HG02852 (cell line): ENCODE measurements around the gene ACVR2A.

ENCODE experiments used
- ATAC-seq: cut with Tn5 transposase; IDR thresholded peaks from one replicate; pipeline ENCODE4 v1.9.1; 2021; ENCODE audit warnings: mild to moderate bottlenecking, moderate library complexity; ENCODE audit not compliant: unreplicated experiment

The ACVR2A gene

DNA sequence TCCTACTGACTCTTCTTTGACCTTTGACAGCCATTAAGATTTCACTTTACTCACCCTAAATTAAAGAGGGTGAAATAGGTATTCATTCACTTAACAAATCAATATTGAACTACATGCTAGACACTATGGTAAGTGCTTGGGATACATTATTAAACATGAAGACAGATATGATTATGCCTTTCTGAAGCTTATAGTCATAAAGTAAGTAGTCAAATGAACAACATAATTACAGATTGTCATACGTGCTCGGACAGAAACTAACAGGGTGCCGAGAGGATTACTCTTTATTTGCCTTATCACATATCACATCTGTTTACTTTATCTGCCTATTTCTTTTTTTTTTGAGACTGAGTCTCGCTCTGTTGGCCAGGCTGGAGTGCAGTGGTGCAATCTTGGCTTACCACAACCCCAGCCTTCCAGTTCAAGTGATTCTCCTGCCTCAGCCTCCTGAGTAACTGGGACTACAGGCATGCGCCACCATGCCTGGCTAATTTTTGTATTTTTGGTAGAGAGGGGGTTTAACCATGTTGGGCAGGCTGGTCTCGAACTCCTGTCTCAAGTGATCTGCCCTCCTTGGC is 9.8 kb downstream of the ACVR2A start:
- no peak for ATAC-seq

DNA sequence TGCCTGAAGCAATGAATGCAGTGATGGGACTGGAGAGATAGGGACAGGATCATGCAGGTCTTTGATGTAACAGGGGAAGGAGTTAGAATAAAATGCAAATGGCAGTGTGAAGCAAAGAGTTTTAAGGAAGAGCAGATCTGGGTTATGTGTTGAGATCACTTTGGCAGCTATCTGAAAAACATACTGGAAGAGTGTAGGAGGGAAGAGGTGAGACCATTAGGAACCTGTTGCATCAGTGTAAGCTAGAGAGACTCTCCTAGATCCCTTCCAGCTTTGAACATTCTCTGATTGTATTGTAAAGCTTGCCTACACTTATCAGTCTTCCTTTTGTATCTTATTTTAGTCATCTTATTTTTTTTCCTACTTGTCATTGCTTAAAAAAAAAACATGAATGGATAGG is 10.5 kb downstream of the ACVR2A start:
- no peak for ATAC-seq

DNA sequence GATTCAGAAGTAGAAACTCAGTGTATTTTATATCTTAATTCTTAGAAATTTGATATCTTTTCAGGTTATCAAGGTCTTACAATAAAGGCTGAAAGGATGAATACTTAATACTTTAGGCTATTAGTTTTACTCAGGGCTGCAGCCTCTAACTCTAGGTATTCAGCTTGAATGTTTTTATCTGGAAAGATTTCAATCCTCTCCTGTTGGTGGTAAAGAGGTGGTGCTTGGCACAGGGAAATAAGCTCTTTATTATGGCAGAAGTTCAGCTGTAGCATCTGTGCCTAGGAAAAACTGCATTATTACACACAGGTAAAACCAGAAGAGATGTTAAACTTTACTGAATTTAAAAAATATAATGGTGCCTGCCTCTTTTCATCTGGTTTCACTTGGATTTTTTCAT is 11.1 kb downstream of the ACVR2A start:
- no peak for ATAC-seq

DNA sequence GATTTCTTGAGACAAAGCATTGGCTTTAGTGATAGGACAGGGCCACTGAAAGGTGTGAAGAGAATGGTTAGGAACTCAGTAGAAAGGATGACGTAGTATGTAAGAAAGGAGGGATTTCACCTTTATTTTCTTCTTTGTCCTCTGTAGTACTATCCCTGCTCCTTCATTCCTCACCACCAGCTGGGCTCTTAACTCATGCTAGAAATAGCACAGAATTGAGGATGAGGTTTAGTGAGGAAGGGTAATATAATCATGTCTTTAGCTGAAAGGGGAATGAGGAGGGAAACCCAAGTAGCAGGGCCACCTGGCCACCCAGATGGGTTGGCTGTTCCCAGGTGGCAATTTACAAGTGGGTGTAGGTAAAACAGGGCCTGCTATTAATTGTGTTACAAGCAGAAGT is 15.2 kb downstream of the ACVR2A start:
- no peak for ATAC-seq

DNA sequence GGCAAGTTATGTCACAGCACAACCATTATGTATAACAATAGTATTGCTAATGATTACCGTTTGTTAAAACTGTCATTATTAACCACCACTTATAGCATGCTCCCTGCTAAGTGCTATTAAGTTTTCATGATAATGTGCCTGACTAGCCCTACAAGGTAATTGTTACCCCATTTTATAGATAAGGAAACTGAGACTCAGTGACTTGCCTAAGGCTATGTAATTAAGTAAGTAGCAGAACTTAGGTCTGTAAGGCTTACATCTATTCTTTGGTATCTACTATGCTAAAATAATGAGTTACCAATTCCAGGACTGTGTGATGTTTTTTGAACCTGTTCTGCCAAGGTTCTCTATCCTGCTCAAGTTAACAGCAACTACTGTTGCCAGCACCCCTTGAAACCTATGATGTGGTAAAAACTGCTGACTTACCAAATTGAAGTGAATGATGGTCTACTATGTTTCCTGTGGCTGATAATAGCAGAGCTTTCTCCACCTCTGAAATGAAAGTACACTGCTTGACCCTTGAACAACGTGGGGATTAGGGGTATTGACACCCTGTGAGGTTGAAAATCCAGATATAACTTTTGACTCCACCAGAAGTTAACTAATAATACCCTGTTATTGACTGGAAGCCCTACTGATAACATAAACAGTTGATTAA is 18.2 kb downstream of the ACVR2A start:
- ATAC-seq: no peak

DNA sequence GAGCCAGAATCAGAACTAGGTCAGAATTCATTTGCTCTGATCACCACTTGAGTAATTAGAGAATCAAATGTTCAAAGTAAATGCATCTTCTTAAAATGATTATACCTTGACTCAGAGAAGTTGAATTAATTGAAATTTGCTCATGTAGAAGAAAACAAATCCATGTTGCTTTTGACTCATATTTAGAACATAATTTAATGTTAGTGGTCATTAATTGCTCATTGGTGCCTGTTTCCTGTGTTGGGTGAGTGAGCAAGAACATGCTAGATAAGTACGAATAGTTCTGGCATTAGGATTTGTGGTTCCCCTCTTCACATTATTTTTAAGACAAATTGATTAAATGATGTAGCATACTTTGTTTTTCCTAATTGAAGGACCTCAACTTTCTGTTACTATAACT is 19.0 kb downstream of the ACVR2A start:
- ATAC-seq: no peak

DNA sequence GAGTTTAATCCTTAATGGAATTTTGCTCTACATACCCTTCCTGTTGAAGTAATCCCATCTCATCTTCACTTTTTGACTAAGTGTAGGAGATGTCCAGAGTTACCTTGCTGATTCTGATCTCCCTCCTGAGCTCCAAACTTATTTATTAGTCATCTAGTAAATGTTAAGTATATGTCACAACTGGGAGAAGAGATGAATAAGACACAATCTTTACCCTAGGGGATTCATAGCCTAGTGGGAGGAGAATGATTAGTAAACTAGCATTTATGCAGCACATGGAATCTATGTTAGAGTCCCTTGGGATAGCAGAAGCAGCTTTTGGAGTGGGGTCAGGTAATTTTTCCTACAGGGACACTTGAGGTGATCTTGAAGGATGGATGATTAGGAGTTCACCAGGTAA is 20.7 kb downstream of the ACVR2A start:
- no peak for ATAC-seq

DNA sequence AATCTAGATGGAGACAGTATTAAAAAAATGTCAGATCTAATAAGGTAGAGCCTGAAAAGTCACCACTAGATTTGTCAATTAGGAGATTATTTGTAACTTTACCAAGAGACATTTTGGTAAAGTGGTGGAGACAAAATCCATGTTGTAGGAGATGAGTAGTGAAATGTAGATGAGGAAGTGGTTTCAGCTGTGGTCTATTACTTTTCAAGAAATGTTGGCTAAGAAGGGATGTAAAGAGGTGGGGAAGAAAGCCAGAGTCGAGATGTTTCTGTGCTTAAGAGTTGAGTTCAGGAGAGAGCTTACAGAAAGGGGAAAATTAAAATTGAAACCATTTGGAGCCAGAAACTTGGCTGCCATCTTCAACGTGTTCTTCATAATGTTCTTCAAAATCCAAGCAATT is 22.2 kb downstream of the ACVR2A start:
- no peak for ATAC-seq

DNA sequence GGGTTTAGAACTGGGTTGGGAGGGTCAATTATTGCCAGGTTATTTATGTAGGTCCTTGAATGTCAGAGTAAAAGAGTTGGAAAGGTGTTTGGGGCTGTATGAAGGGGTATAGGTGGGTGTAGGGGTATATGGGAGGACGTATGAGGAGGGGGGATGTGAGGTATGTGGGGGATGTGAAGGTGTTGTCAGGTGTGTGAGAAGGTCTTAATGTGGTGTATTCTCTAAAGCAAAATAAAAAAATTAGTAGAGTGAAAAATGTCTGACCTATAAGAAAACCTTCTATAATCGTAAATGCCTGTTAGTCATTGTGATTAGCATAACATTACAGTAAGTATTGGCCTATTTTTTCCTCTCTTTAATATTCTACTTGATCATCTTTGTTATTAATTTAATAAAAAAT is 25.1 kb downstream of the ACVR2A start:
- ATAC-seq: no peak

DNA sequence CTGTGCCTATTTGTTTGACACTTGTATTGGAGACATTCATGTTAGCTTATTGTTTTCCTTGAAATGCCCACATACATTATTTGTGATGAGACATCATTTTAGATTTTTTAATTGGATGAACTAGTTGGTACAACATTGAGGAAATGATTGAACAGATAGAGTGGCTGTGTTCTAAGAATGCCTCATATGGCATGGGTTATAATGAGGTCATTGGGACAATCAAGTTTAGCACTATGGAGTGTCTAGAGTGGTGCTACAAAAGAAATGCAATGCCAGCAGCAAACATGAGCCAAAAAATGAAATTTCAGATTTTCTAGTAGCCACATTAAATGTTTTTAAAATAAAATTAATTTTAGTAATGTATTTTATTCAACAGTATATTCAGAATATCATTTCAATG is 28.1 kb downstream of the ACVR2A start:
- no peak for ATAC-seq

DNA sequence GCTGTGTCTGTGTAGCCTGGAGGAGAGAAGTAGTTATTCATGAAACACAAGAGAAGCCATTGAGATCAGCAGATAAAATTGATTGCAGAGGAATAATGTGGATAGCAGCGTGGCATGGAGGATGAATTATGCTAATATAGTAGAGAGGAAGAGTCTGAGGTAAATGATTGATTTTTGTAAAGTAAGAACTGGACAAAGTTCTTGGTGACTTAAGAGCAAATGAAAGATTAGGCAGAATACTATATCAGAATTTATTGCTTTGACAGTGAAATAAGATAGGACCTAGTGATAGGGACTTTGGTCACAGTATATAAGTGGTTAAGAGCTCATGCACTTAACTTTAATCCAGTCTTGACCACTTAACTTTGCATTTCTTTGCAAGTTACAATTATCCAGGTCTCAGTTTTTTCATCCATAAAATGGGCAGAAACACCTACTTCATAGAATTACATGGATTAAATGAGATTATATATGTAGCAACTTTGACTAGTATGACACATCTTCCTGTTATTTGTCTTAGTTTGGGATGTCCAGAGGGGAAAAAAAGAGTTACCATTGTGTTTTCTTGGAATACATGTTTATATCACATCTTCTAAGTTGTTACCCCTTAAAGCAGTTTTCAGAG is 29.1 kb downstream of the ACVR2A start:
- no peak for ATAC-seq

DNA sequence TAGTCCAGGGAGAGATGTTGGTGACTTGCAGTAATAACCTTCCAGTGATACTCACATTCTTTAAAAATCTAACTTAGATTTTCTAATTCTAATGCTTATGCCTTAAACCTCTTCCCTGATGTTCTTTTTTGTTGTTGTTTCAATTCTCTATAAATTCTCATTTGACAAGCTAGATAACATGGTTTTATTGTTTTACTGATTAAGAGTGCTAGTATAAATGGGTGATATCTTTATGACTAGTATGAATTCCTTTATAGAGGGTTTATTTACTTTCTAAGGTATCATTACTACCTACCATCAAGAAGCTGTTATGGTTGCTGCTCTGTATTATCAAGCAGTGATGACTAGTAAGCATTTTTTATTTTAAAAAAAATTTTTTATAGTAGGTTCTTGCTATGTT is 35.0 kb downstream of the ACVR2A start:
- no peak for ATAC-seq

DNA sequence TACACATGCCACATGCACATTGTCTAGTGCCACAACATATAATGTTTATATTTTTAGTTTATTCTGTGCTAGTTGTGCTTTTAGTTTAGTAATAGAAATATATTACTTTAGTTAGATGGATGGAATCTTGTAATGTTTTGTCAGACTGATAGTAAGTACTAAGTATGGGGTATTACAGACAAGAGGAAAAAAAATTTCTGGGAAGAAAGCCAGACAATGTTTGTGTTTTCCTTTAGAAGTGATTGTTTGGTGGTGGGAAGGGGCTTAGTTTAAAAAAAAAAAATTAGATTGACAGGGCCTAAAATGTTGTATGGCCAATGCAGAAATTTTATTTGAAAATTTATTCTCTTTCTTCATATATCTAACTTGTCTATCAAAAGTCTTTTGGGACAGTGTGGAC is 37.8 kb downstream of the ACVR2A start:
- no peak for ATAC-seq

DNA sequence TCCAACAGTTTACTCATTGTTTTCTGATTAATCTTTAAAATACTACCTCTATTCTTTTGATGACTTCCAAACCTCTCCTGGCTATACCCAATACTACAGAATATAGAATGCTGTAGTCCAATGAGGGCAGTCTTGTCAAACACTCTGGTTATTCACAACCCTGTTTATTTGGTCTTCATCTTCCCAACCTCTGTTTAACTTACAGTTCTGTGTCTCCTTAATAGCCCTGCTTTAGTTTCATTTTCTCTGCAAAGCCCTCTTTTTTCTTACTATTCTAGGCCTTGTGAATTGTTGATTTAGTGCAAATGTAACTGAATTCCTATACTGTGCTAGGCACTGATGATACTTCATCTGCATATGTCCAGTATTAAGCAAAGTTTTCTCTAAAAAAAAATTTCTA is 40.0 kb downstream of the ACVR2A start:
- ATAC-seq: no peak

DNA sequence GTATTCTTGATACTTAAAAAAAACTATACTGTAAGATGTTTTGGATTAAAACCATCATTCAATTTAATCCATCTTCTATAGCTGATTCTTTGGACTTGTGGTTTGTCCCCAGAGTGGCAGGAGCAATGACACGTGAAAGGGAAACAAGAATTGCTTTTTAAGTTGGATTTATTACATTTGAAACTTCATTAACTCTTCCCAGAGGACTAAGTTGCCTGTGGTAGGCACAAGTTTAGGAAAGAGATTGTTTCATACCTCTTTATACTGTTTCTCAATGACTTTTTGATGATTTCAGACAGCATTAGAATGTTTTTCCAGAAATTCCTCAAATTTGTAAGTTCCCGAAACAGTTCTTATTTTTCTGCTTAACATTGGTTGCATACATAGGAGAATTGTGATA is 41.3 kb downstream of the ACVR2A start:
- no peak for ATAC-seq

DNA sequence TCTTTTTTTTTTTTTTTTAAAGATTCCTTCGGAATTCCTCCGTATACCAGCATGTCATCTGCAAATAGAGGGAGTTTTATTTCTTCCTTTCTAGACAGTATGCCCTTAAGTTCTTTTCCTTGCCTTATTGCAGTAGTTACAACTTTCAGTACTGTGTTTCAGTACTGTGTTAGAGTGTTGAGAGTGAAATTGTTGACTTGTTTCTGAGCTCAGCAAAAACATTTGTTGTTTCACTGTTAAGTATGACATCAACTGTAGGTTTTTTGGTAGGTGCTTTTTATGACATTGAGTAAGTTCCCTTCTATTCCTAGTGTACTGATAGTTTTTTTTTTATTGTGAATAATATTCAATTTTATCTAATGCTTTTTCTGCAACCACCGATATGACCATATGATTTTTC is 43.9 kb downstream of the ACVR2A start:
- ATAC-seq: peak; percentile 88

DNA sequence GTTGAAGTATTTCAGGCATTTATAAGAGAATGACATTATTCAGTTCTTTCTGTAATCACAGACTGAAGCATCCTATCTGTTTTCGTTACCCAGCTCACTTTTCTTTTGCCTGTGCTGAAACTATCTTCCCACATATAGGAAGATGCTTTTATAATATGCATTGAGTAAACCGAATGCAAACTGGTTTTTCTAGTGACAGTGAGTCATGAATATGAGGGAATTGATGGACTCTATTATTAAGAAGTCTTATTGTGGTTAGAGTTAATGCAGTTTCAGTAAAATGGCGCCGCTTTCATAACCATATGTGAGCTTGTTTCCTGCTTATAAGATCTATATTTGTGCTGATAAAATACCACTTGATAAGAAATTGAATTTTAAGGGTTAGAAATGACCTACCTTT is 59.2 kb downstream of the ACVR2A start:
- ATAC-seq: no peak

DNA sequence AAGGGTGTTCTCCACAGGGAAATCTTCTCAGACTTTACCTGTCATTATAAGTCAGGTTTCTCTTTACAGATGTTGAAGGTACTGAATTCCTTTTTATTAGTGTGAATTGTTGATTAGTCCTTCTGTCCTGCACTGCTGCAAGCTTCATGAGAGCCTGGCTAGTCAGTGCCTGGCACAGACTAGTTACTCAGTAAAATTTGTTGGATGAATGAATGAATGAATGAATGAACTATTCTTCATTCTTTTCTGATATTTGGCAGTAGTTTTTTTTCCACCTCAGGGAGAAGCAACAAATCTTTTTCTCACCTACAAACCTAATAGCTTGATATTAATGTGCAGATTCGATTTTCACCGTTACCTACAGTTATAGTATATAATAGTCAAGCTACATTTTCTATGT is 64.3 kb downstream of the ACVR2A start:
- no peak for ATAC-seq

DNA sequence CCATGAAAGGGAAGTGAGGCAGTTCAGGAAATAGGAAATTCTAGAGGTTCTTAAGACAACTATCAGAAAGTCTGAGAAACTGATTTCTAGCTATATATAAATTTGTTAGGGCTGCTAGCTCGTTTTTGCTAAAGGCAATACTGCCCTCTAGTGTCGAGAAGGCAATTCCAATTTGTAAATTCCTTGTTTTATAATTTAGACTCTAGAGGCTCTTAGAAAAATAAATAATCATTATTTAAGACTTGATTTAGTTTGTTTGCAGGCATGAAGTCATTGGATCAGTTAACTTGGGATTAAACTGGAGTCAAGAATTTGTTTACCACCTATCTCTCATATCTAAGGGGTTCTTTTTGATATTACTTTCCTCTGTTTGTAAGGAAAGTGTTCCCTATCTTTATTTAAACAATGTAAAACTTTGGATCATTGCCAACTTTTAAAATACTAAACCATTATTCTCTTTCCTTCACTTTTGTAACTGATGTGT is 66.2 kb downstream of the ACVR2A start:
- ATAC-seq: no peak

DNA sequence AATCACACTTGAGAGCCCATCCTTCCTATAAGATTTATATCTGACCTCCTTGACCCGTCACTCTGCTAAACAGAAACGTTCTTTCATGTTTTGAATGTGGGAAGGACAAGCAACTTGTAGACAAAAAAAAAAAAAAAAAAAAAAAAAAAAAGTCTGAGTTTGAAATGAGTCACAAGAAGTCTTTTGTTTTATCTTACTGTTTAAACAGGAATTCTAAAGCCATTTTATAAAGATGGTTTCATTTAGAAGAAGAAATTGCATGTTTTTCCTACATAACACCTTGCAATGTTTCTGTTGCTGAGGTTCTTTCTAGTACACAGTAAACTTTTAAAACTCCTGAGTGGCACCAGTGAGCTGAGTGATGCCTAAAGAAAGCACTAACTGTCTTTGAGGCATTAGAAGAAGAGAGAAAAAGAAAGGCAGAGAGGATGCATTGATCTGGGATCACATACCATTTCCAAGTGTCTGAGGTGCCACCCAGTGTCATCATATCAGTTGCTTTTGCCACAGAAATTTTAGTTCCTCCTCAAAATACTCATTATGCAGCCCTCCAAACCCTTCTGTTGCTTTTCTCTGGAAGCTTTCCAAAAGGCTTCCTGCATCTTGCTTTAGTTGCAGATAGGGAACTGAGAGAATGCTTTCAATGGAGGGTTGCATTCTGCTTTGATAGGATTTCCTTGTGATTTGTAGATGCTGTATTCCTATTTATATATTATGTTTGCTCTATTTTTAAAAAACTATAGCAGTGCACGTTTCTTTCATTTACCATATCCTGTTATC is 69.1 kb downstream of the ACVR2A start:
- ATAC-seq: no peak

DNA sequence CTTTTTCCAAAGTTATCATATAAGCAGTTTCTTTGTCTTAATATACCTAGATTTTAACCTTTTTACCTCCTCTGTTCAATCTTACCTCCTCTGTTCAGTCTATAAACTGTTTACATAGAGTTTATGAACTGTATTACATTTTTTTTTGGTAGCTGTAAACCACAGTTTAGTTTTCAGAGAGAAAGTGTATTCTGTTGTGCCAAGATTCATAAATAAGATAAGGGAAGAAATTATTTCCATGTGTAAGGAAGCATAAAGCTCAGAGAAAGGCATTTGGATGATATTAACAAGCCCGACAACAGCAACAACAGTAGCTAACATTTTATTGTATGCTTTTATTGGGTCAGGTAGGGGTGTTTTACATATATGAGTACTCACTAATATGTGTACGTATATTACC is 71.2 kb downstream of the ACVR2A start:
- no peak for ATAC-seq

DNA sequence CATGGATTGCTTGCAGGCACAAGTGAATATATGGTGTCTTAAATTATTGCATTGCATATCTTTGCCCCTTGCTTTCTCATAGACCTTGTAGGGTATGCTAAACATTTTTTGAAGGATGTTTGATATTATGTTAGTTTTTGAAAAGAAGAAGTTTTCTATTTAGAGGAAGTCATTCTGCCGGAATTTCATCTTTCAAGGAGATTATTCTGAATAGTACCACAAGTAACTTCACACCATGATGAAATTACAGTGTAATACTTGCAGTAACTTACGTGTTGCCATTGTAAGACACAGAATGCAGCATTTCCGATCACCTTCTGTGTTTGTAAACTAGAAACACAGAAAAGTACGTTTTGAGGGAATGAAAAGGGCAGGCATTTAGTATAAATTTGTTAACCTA is 71.9 kb downstream of the ACVR2A start:
- ATAC-seq: no peak
